Spleen (tissue), 7 donors: ENCODE measurements around the gene PAXIP1.

ENCODE experiments used
- CTCF ChIP-seq, 11 experiments: fragments of 200-600 bp in 7 of 11; fragments of 450-650 bp in 4 of 11; sonication (generic) in 4 of 11; IDR thresholded peaks in 8 of 11; conservative IDR thresholded peaks in 3 of 11; 1 replicate in 7 of 11; 2 replicates in 4 of 11; pipeline versions ENCODE4 v1.4.0 to v1.8.0; 2016 to 2021; ENCODE audit warnings: antibody characterized with exemption in 11 of 11, inconsistent platforms in 4 of 11, mild to moderate bottlenecking in 1 of 11
- POLR2A ChIP-seq, 3 donors: fragments of 450-650 bp; IDR thresholded peaks; one replicate each; pipeline ENCODE4 v1.5.1; 2017; ENCODE audit warnings: antibody characterized with exemption in 3 of 3, mild to moderate bottlenecking in 1 of 3
- POLR2AphosphoS5 ChIP-seq, 3 donors: sonication (generic); formaldehyde crosslinking; IDR thresholded peaks; one replicate each; pipeline ENCODE4 v1.5.1; 2017; ENCODE audit warnings: antibody characterized with exemption in 3 of 3
- donor health status: DM: no; HTN: no; CAD: no; lungs with moderate emphysema.
- donor health status: DM: no; HTN: no; CAD: no.
- donor health status: DM: no; HTN: no; CAD: no.

- TF ChIP-seq CTCF (IDR thresholded peaks at IDR 0.05 in 8 of 11, conservative IDR thresholded peaks at IDR 0.05 in 3 of 11) = no peak
- no peak for TF ChIP-seq POLR2AphosphoS5 (IDR thresholded peaks at IDR 0.05)
- no peak for TF ChIP-seq POLR2A (IDR thresholded peaks at IDR 0.05)
Measured at GRCh38 chr7:154914996-154915380, 87.9 kb downstream of the PAXIP1 start.
